SK-N-SH treated with all-trans-retinoic acid at 6 μM for 48 hours (cell line): ENCODE results near the gene RET.

Source experiments
- ATAC-seq: fragments of 200-7000 bp; cut with Tn5 transposase; 3 replicates; pipeline ENCODE4 v1.9.1; 2020; ENCODE audit warnings: mild to moderate bottlenecking, moderate library complexity
- ARNTL ChIP-seq: fragments of 450-650 bp; formaldehyde crosslinking; IDR thresholded peaks from 2 replicates; pipeline ENCODE4 v1.5.0; 2020; ENCODE audit warnings: low read depth, mild to moderate bottlenecking, moderate library complexity, borderline replicate concordance
- BACH2 ChIP-seq: fragments of 250-450 bp; sonication (Bioruptor Pico); IDR thresholded peaks from 2 replicates; pipeline ENCODE4 v1.9.0; 2021; ENCODE audit warnings: mild to moderate bottlenecking, borderline replicate concordance
- CREB5 ChIP-seq: fragments of 250-450 bp; sonication (Bioruptor Pico); IDR thresholded peaks from 2 replicates; pipeline ENCODE4 v1.5.1; 2020; ENCODE audit warnings: low read depth, mild to moderate bottlenecking, moderate library complexity
- CSDC2 ChIP-seq: fragments of 250-450 bp; sonication (Bioruptor Pico); IDR thresholded peaks from 2 replicates; pipeline ENCODE4 v1.5.0; 2020; ENCODE audit warnings: mild to moderate bottlenecking, moderate library complexity
- CSRNP3 ChIP-seq: fragments of 250-450 bp; sonication (Bioruptor Pico); IDR thresholded peaks from 2 replicates; pipeline ENCODE4 v1.5.1; 2021; ENCODE audit warnings: mild to moderate bottlenecking, moderate library complexity
- ESRRG ChIP-seq: fragments of 250-450 bp; sonication (Bioruptor Pico); IDR thresholded peaks from 2 replicates; pipeline ENCODE4 v1.6.1; 2021; ENCODE audit warnings: mild to moderate bottlenecking
- GLIS3 ChIP-seq: fragments of 250-450 bp; sonication (Bioruptor Pico); IDR thresholded peaks from 2 replicates; pipeline ENCODE4 v1.5.0; 2020; ENCODE audit warnings: mild to moderate bottlenecking, moderate library complexity
- OSR1 ChIP-seq: fragments of 250-450 bp; sonication (Bioruptor Pico); IDR thresholded peaks from 2 replicates; pipeline ENCODE4 v1.8.0; 2022; ENCODE audit warnings: moderate library complexity, mild to moderate bottlenecking, inconsistent platforms
- PATZ1 ChIP-seq: fragments of 250-450 bp; sonication (Bioruptor Pico); IDR thresholded peaks from 2 replicates; pipeline ENCODE4 v1.8.0; 2020; ENCODE audit warnings: mild to moderate bottlenecking, moderate library complexity, borderline replicate concordance
- POU6F1 ChIP-seq: fragments of 250-450 bp; sonication (Bioruptor Pico); IDR thresholded peaks from 2 replicates; pipeline ENCODE4 v1.8.0; 2021; ENCODE audit warnings: low read depth, mild to moderate bottlenecking, moderate library complexity, borderline replicate concordance
- PPARA ChIP-seq: fragments of 250-450 bp; sonication (Bioruptor Pico); IDR thresholded peaks from 2 replicates; pipeline ENCODE4 v1.5.0; 2020; ENCODE audit warnings: mild to moderate bottlenecking, borderline replicate concordance
- RARB ChIP-seq: fragments of 250-450 bp; sonication (Bioruptor Pico); IDR thresholded peaks from 2 replicates; pipeline ENCODE4 v1.8.0; 2021; ENCODE audit warnings: mild to moderate bottlenecking, moderate library complexity
- SNAI2 ChIP-seq: fragments of 250-450 bp; sonication (Bioruptor Pico); IDR thresholded peaks from 2 replicates; pipeline ENCODE4 v1.5.0; 2020; ENCODE audit warnings: mild to moderate bottlenecking, moderate library complexity
- TCF4 ChIP-seq: fragments of 250-450 bp; sonication (Bioruptor Pico); IDR thresholded peaks from 2 replicates; pipeline ENCODE4 v1.8.0; 2021; ENCODE audit warnings: mild to moderate bottlenecking, moderate library complexity, borderline replicate concordance
- TOX ChIP-seq: fragments of 250-450 bp; sonication (Bioruptor Pico); IDR thresholded peaks from 2 replicates; pipeline ENCODE4 v1.8.0; 2021; ENCODE audit warnings: mild to moderate bottlenecking, moderate library complexity, borderline replicate concordance
- TSHZ2 ChIP-seq: fragments of 250-450 bp; sonication (Bioruptor Pico); IDR thresholded peaks from 2 replicates; pipeline ENCODE4 v1.5.0; 2020; ENCODE audit warnings: mild to moderate bottlenecking, moderate library complexity
- ZFP3 ChIP-seq: fragments of 250-450 bp; sonication (Bioruptor Pico); IDR thresholded peaks from 2 replicates; pipeline ENCODE4 v1.5.0; 2020; ENCODE audit warnings: mild to moderate bottlenecking, moderate library complexity
- ZFP30 ChIP-seq: fragments of 450-650 bp; formaldehyde crosslinking; IDR thresholded peaks from 2 replicates; pipeline ENCODE4 v1.5.0; 2022; ENCODE audit warnings: mild to moderate bottlenecking, moderate library complexity
- ZNF70 ChIP-seq: fragments of 450-650 bp; formaldehyde crosslinking; IDR thresholded peaks from 2 replicates; pipeline ENCODE4 v1.5.0; 2020; ENCODE audit warnings: mild to moderate bottlenecking, moderate library complexity
- ZNF8 ChIP-seq: fragments of 450-650 bp; formaldehyde crosslinking; IDR thresholded peaks from 2 replicates; pipeline ENCODE4 v1.5.0; 2020; ENCODE audit warnings: mild to moderate bottlenecking, moderate library complexity

RET gene

GRCh38 chr10:43123361-43124093 is 46.7 kb downstream of the RET start:
- TF ChIP-seq TOX (CRISPR knock-in tag), result no peak
- TF ChIP-seq GLIS3, result no peak
- no peak for TF ChIP-seq TCF4 (CRISPR knock-in tag)
- no peak for TF ChIP-seq ESRRG (CRISPR knock-in tag)
- TF ChIP-seq CREB5, result no peak
- TF ChIP-seq OSR1 (CRISPR knock-in tag), result no peak
- no peak for TF ChIP-seq ARNTL
- TF ChIP-seq RARB, result no peak
- ATAC-seq, result no peak

GRCh38 chr10:43124094-43124521 is 47.2 kb downstream of the RET start:
- no peak for ATAC-seq
- no peak for TF ChIP-seq ZFP30 (CRISPR knock-in tag)
- no peak for TF ChIP-seq PATZ1 (CRISPR knock-in tag)
- TF ChIP-seq POU6F1 (CRISPR knock-in tag), result no peak
- no peak for TF ChIP-seq ZNF70
- no peak for TF ChIP-seq PPARA (CRISPR knock-in tag)
- no peak for TF ChIP-seq OSR1 (CRISPR knock-in tag)
- TF ChIP-seq ZFP3 (CRISPR knock-in tag), result no peak
- TF ChIP-seq CSRNP3 (CRISPR knock-in tag), result no peak
- no peak for TF ChIP-seq CSDC2 (CRISPR knock-in tag)
- TF ChIP-seq ZNF8 (CRISPR knock-in tag), result no peak
- TF ChIP-seq CREB5, result no peak
- TF ChIP-seq BACH2 (CRISPR knock-in tag), result no peak
- no peak for TF ChIP-seq ARNTL
- TF ChIP-seq TCF4 (CRISPR knock-in tag), result no peak
- no peak for TF ChIP-seq TSHZ2 (CRISPR knock-in tag)
- TF ChIP-seq ESRRG (CRISPR knock-in tag), result no peak
- TF ChIP-seq TOX (CRISPR knock-in tag), result no peak
- no peak for TF ChIP-seq RARB
- no peak for TF ChIP-seq SNAI2 (CRISPR knock-in tag)
